GM12864 (cell line): Measurements from ENCODE around the gene ADAMTS20.

Source experiments
- DNase-seq: peaks from one replicate; pipeline ENCODE4 v3.0.0-alpha.2; 2011; ENCODE audit warnings: low read depth
- H3K4me3 ChIP-seq: 2 replicates; pipeline ENCODE4 v1.5.1; 2011; ENCODE audit warnings: mild to moderate bottlenecking, low read depth, low read length, control low read depth
- TF ChIP-seq, protein P1 (sequence below): IDR thresholded peaks from 2 replicates; pipeline ENCODE4 v1.5.1; 2011; ENCODE audit warnings: low read depth, mild to moderate bottlenecking, moderate library complexity, low read length, control low read depth, inconsistent platforms; ENCODE audit errors: missing control alignments

The ADAMTS20 gene

DNA sequence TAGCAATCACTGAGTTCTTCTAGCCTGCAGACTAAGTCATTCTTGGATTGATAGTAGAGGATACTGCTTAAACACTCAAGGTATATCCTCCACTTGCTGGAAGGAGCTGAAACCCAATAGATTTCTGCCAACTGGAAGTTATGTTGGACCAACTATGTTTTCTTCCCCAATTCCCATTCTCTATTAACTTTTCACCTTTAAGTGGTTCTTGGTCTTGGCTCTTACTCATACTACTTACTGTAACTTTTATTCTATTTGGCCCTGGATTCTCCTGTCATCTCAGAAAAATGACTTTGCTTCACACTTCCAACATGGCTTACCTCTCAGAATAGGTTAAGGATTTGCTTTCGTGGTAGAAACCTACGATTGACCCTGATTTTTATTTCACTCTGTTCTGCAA is 244.9 kb downstream of the ADAMTS20 start:
- TF ChIP-seq, protein P1, sequence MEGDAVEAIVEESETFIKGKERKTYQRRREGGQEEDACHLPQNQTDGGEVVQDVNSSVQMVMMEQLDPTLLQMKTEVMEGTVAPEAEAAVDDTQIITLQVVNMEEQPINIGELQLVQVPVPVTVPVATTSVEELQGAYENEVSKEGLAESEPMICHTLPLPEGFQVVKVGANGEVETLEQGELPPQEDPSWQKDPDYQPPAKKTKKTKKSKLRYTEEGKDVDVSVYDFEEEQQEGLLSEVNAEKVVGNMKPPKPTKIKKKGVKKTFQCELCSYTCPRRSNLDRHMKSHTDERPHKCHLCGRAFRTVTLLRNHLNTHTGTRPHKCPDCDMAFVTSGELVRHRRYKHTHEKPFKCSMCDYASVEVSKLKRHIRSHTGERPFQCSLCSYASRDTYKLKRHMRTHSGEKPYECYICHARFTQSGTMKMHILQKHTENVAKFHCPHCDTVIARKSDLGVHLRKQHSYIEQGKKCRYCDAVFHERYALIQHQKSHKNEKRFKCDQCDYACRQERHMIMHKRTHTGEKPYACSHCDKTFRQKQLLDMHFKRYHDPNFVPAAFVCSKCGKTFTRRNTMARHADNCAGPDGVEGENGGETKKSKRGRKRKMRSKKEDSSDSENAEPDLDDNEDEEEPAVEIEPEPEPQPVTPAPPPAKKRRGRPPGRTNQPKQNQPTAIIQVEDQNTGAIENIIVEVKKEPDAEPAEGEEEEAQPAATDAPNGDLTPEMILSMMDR: no peak
- H3K4me3 ChIP-seq: no peak overlapping the region
- DNase-seq: no peak

DNA sequence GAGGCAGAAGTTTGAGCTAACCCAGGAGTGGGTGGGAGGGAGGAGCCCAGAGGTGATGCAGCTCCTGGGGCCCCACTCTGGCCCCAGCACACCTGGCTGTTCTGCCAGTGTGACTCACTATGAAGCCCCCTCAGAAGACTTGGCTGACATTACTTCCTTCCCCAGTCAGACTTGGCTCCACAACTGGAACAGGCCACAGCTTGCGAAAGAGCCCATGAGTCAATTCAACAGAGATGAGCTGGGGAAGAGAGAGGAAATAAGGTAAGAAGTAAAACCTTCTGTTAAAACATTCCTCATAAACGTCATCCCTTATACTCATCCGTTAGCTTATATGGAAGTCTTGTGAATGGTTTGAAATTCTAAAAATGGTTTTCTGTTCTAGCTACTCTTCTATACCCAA is 245.9 kb downstream of the ADAMTS20 start:
- no peak overlapping the region for H3K4me3 ChIP-seq
- TF ChIP-seq, protein P1: no peak
- DNase-seq: no peak

DNA sequence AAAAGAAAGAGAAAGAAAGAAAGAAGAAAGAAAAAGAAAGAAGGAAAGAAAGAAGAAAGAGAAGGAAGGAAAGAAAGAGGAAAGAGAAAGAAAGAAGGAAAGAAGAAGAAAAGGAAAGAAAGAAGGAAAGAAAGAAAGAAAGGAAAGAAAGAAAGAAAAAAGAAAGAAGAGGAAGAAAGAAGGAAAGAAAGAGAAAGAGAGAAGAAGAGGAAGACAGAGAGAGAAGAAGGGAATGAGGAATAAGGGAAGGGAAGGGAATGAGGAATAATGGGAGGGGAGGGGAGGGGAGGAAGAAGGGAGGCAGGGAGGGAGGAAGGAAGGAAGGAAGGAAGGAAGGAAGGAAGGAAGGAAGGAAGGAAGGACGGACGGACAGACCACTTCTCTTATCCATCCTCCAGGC is 246.9 kb downstream of the ADAMTS20 start:
- TF ChIP-seq, protein P1: no peak
- DNase-seq: no peak
- H3K4me3 ChIP-seq: no peak overlapping the region
